ENCODE measurements around the gene KIF6. TPM values are rescaled to one million over a fixed set of nuclear protein-coding genes. Genes with fewer than 3 reads are reported as not detected.

Gene KIF6
- total and polyA plus RNA-seq, 4 experiments from 2014 or later, result not detected

- H3K27me3 Mint-ChIP-seq, result peaks cover 15 to 18% of the 10 kb centered on the region in 2 donors
- H3K9me3 ChIP-seq (ENCODE audit: control insufficient read depth in 1 of 2, low read length in 2 of 2), result no peaks in the 10 kb centered on the region
Observed at GRCh38 chr6:39321761-39322160, 403.4 kb downstream of the KIF6 start.

GRCh38 chr6:39320363-39320984 is 404.7 kb downstream of the KIF6 start:
- Mint-ChIP-seq H3K27me3 (peaks cover 14 to 26% of the 10 kb centered on the region in 2 donors), H3K36me3 (no peaks in the 10 kb centered on the region), H3K9me3 (no peaks in the 10 kb centered on the region), H3K4me1 (no peaks in the 10 kb centered on the region), H3K4me3 (no peak overlapping the region), H3K27ac (no peak overlapping the region)
- Histone ChIP-seq H3K4me3 (ENCODE audit: low read length in 2 of 2) (no peak overlapping the region), H3K9me3 (ENCODE audit: control insufficient read depth in 1 of 2, low read length in 2 of 2) (no peaks in the 10 kb centered on the region), H3K36me3 (ENCODE audit: insufficient read depth, low read length) (no peaks in the 10 kb centered on the region), H3K4me1 (ENCODE audit: insufficient read depth, low read length) (no peaks in the 10 kb centered on the region), H3K27me3 (ENCODE audit: insufficient read depth, low read length) (no peaks in the 10 kb centered on the region), H3K27ac (ENCODE audit: low read depth, low read length) (no peak overlapping the region)
- POLR2A ChIA-PET (ENCODE audit: partially characterized antibody), result no interaction called here
- DNase-seq, result no peak
- CTCF ChIA-PET (ENCODE audit: partially characterized antibody), result interaction anchor here (0.7 to 1.0 kb wide), 2 partner anchors 11 to 448 kb away, joined by 3 read pairs; no protein-coding TSS in a partner anchor
- intact Hi-C loops (cut with micrococcal nuclease), result no loop called here

More at GRCh38 chr6:39321761-39322160, 403.4 kb downstream of the KIF6 start:
- Histone ChIP-seq H3K4me3 (ENCODE audit: low read length in 2 of 2) (no peak overlapping the region), H3K36me3 (ENCODE audit: insufficient read depth, low read length) (no peaks in the 10 kb centered on the region), H3K27me3 (ENCODE audit: insufficient read depth, low read length) (no peaks in the 10 kb centered on the region), H3K27ac (ENCODE audit: low read depth, low read length) (no peak overlapping the region), H3K4me1 (ENCODE audit: insufficient read depth, low read length) (no peaks in the 10 kb centered on the region)
- ChIA-PET CTCF (ENCODE audit: partially characterized antibody) (interaction anchor here (0.6 to 1.0 kb wide), 2 partner anchors 15 to 17 kb away, joined by 3 to 4 read pairs; no protein-coding TSS in a partner anchor), POLR2A (ENCODE audit: partially characterized antibody) (no interaction called here)
- Mint-ChIP-seq H3K9me3 (no peaks in the 10 kb centered on the region), H3K27ac (no peak overlapping the region), H3K36me3 (no peaks in the 10 kb centered on the region), H3K4me1 (no peaks in the 10 kb centered on the region), H3K4me3 (no peak overlapping the region)
- no peak for DNase-seq
- intact Hi-C loops (cut with micrococcal nuclease), result no loop called here

GRCh38 chr6:39319621-39320362 is 405.4 kb downstream of the KIF6 start:
- Histone ChIP-seq H3K36me3 (ENCODE audit: insufficient read depth, low read length) (no peaks in the 10 kb centered on the region), H3K9me3 (ENCODE audit: control insufficient read depth in 1 of 2, low read length in 2 of 2) (no peaks in the 10 kb centered on the region), H3K4me3 (ENCODE audit: low read length in 2 of 2) (no peak overlapping the region), H3K4me1 (ENCODE audit: insufficient read depth, low read length) (no peaks in the 10 kb centered on the region), H3K27me3 (ENCODE audit: insufficient read depth, low read length) (no peaks in the 10 kb centered on the region), H3K27ac (ENCODE audit: low read depth, low read length) (no peak overlapping the region)
- intact Hi-C loops (cut with micrococcal nuclease), result no loop called here
- CTCF ChIA-PET (ENCODE audit: partially characterized antibody), result interaction anchor here (1.4 kb wide), 1 partner anchor 10 kb away, joined by 5 read pairs; no protein-coding TSS in a partner anchor
- H3K36me3 Mint-ChIP-seq, result no peaks in the 10 kb centered on the region
- POLR2A ChIA-PET (ENCODE audit: partially characterized antibody), result no interaction called here
- H3K9me3 Mint-ChIP-seq, result no peaks in the 10 kb centered on the region
- H3K4me3 Mint-ChIP-seq, result no peak overlapping the region
- no peak for DNase-seq
- peaks cover 15 to 26% of the 10 kb centered on the region in 2 donors for H3K27me3 Mint-ChIP-seq
- H3K4me1 Mint-ChIP-seq, result no peaks in the 10 kb centered on the region
- no peak overlapping the region for H3K27ac Mint-ChIP-seq

- intact Hi-C loops (cut with micrococcal nuclease), result no loop called here
- no peak overlapping the region for H3K27ac ChIP-seq (ENCODE audit: low read depth, low read length)
- ChIA-PET POLR2A (ENCODE audit: partially characterized antibody) (no interaction called here), CTCF (ENCODE audit: partially characterized antibody) (no interaction called here)
- Mint-ChIP-seq H3K36me3 (no peaks in the 10 kb centered on the region), H3K27ac (no peak overlapping the region), H3K9me3 (no peaks in the 10 kb centered on the region), H3K4me1 (no peaks in the 10 kb centered on the region), H3K4me3 (no peak overlapping the region), H3K27me3 (peaks cover 20 to 22% of the 10 kb centered on the region in 2 donors)
- no peaks in the 10 kb centered on the region for H3K4me1 ChIP-seq (ENCODE audit: insufficient read depth, low read length)
- no peaks in the 10 kb centered on the region for H3K9me3 ChIP-seq (ENCODE audit: control insufficient read depth in 1 of 2, low read length in 2 of 2)
- no peak for DNase-seq
- no peak overlapping the region for H3K4me3 ChIP-seq (ENCODE audit: low read length in 2 of 2)
- H3K36me3 ChIP-seq (ENCODE audit: insufficient read depth, low read length), result no peaks in the 10 kb centered on the region
- H3K27me3 ChIP-seq (ENCODE audit: insufficient read depth, low read length), result peaks cover 11% of the 10 kb centered on the region
Observed at GRCh38 chr6:39317256-39317655, 408.0 kb downstream of the KIF6 start.

DNA sequence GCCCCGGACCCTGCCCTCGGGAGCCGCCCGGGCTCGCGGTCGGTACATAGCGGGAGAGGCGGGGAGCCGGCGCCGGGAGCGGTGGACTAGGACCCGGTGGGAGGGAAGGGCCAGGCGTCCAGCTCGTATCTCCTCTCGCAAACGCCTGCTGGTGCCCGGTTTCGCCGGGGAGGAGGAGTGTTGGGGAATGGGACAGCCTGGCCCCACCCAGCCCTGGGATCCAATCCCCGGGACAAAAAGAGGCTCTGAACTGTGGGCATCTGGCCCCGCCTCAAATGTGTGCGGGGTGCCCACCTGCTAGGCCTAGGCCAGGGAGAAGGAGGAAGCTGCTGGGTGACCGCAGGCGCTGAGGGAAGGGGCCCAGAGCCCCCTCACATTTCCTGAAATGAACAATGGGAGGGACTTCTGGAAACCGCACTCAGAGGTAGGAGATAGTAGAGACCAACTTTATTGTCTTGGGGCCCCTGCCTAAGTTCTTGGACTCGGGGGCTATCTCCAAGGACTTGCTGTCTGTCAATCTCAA is 410.9 kb downstream of the KIF6 start, which contains the start of gene KCNK17:
Gene KCNK17 (minus strand): TSS at position 147 of the 523 bp plus-strand sequence. CDS start 99 bp downstream, at position 48.
- no peaks in the 10 kb centered on the region for H3K9me3 ChIP-seq (ENCODE audit: control insufficient read depth in 1 of 2, low read length in 2 of 2)
- peaks cover 0 to 13% (median 2%) of the 10 kb centered on the region in 4 donors for H3K4me1 Mint-ChIP-seq
- peak within 1 kb of the TSS in 3 of 8 donors; percentile 6 to 47 (median 10) for H3K4me3 Mint-ChIP-seq
- POLR2A ChIA-PET (ENCODE audit: partially characterized antibody), result no interaction called here
- no peak for DNase-seq
- intact Hi-C loops (cut with micrococcal nuclease), result no loop called here
- H3K27ac Mint-ChIP-seq, result no peak within 1 kb of the TSS
- no peak within 1 kb of the TSS for H3K4me3 ChIP-seq (ENCODE audit: low read length in 2 of 2)
- peaks cover 24 to 42% of the 10 kb centered on the region in 2 donors for H3K27me3 Mint-ChIP-seq
- H3K4me1 ChIP-seq (ENCODE audit: insufficient read depth, low read length), result no peaks in the 10 kb centered on the region
- no peaks in the 10 kb centered on the region for H3K9me3 Mint-ChIP-seq
- CTCF ChIA-PET (ENCODE audit: partially characterized antibody), result interaction anchor here (1.8 to 1.9 kb wide), 2 partner anchors 9 to 12 kb away, joined by 6 read pairs; no protein-coding TSS in a partner anchor
- peaks cover 14% of the 10 kb centered on the region for H3K27me3 ChIP-seq (ENCODE audit: insufficient read depth, low read length)
- no peaks in the 10 kb centered on the region for H3K36me3 Mint-ChIP-seq
- H3K36me3 ChIP-seq (ENCODE audit: insufficient read depth, low read length), result no peaks in the 10 kb centered on the region
- H3K27ac ChIP-seq (ENCODE audit: low read depth, low read length), result no peak within 1 kb of the TSS

DNA sequence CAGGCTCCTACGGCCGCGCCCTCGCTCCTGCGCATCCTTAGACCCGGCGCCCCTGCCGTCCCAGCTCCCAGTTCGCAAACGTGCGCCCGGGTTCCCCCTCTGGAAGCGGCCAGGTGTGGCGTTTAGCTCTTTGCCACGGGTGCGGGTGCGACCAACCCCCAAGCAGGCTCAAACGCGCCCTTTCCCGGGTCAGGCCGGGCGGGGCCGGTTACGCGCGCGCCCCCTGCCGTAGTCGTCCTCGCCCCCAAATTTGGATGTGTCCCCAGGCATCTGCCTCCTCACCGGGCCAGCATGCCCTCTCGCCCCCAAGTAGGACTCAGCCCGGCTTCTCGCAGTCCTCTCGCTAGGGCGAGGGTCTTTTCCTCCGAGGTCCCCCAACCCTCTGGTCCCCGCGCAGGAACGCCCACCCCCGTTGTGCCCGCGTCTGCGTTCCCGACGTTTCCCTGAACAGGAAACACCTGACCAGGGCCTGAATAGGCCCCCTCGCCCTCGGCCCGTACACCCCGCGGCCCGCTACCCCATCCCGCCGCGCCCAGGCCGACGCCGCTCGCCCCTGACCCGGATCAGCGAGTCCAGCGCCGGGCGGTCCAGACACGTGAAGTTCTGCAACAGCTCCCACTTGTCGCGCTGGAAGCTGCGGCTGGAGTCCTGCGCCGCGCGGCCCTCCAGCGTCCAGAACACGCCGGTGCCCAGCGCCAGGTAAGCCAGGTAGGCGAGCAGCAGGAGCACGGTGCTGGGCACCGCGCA is 411.5 kb downstream of the KIF6 start:
- H3K36me3 Mint-ChIP-seq, result no peaks in the 10 kb centered on the region
- Histone ChIP-seq H3K4me1 (ENCODE audit: insufficient read depth, low read length) (no peaks in the 10 kb centered on the region), H3K27ac (ENCODE audit: low read depth, low read length) (no peak overlapping the region), H3K36me3 (ENCODE audit: insufficient read depth, low read length) (no peaks in the 10 kb centered on the region), H3K9me3 (ENCODE audit: control insufficient read depth in 1 of 2, low read length in 2 of 2) (no peaks in the 10 kb centered on the region), H3K27me3 (ENCODE audit: insufficient read depth, low read length) (peaks cover 14% of the 10 kb centered on the region), H3K4me3 (ENCODE audit: low read length in 2 of 2) (no peak overlapping the region)
- H3K9me3 Mint-ChIP-seq, result no peaks in the 10 kb centered on the region
- peaks cover 26 to 39% of the 10 kb centered on the region in 2 donors for H3K27me3 Mint-ChIP-seq
- ChIA-PET POLR2A (ENCODE audit: partially characterized antibody) (no interaction called here), CTCF (ENCODE audit: partially characterized antibody) (interaction anchor here (1.0 to 1.9 kb wide), 3 partner anchors 8 to 154 kb away, joined by 3 to 6 read pairs (median 6); no protein-coding TSS in a partner anchor)
- peaks cover 0 to 13% (median 2%) of the 10 kb centered on the region in 4 donors for H3K4me1 Mint-ChIP-seq
- no peak for DNase-seq
- H3K27ac Mint-ChIP-seq, result no peak overlapping the region
- intact Hi-C loops (cut with micrococcal nuclease), result no loop called here
- H3K4me3 Mint-ChIP-seq, result peak overlapping the region in 2 of 8 donors; percentile 10 to 47
